ENCODE results near the gene NRF1.

Gene NRF1

GRCh38 chr7:129798616-129799349 lies 187.3 kb downstream of the NRF1 start:
- no peak for TF ChIP-seq ZNF274 (IDR thresholded peaks at IDR 0.05; ENCODE audit: low read depth, low read length)
- H3K4me3 ChIP-seq (ENCODE audit: low read length) = no peak overlapping the region

GRCh38 chr7:129799350-129799955 lies 187.9 kb downstream of the NRF1 start:
- H3K4me3 ChIP-seq (ENCODE audit: low read length) = no peak overlapping the region
- TF ChIP-seq ZNF274 (IDR thresholded peaks at IDR 0.05; ENCODE audit: low read depth, low read length) = no peak

- no peak overlapping the region for H3K4me3 ChIP-seq (ENCODE audit: low read length)
- TF ChIP-seq ZNF274 (IDR thresholded peaks at IDR 0.05; ENCODE audit: low read depth, low read length) = no peak
Measured at GRCh38 chr7:129800901-129801300, 189.4 kb downstream of the NRF1 start.

- no peak for TF ChIP-seq ZNF274 (IDR thresholded peaks at IDR 0.05; ENCODE audit: low read depth, low read length)
Measured at GRCh38 chr7:129801882-129802281, 190.4 kb downstream of the NRF1 start.

GRCh38 chr7:129803546-129804081 lies 192.1 kb downstream of the NRF1 start:
- TF ChIP-seq ZNF274 (IDR thresholded peaks at IDR 0.05; ENCODE audit: low read depth, low read length) = no peak
- no peak overlapping the region for H3K4me3 ChIP-seq (ENCODE audit: low read length)

More at GRCh38 chr7:129801882-129802281, 190.4 kb downstream of the NRF1 start:
- H3K4me3 ChIP-seq (ENCODE audit: low read length) = no peak overlapping the region

- TF ChIP-seq ZNF274 (IDR thresholded peaks at IDR 0.05; ENCODE audit: low read depth, low read length) = no peak
- H3K4me3 ChIP-seq (ENCODE audit: low read length) = no peak overlapping the region
Measured at GRCh38 chr7:129804111-129804889, 192.8 kb downstream of the NRF1 start.

- H3K4me3 ChIP-seq (ENCODE audit: low read length) = no peak overlapping the region
- no peak for TF ChIP-seq ZNF274 (IDR thresholded peaks at IDR 0.05; ENCODE audit: low read depth, low read length)
Measured at GRCh38 chr7:129804890-129805719, 193.6 kb downstream of the NRF1 start.
